Measurements from ENCODE around the gene ARMCX4. TPM values are rescaled to one million over a fixed set of nuclear protein-coding genes. Genes with fewer than 3 reads are reported as not detected.
A peak's percentile ranks its signal among the peaks of the same experiment; 100 is the strongest.

Gene ARMCX4
- total RNA-seq, 1 donor from 2014 or later = 19.4 TPM

DNA sequence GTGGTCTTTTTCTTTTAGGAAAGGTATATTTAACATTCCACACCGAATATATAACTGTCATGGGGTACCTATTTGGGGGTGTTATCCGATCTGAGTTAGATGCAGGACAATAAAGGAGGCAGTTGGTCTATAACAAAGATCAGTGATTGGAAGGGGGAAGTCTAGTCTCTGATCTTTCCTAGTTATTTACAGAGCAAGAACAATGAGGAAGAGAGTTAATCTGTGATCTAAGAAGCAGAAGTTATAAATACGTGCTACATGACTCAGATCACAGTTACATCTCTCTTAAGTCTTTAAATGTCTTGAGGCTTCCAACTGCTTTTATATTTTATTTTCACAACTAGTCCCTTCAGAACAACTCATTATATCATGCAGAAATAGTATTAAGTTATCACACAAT lies 33.2 kb upstream of the ARMCX4 start:
- TF ChIP-seq, protein P1, sequence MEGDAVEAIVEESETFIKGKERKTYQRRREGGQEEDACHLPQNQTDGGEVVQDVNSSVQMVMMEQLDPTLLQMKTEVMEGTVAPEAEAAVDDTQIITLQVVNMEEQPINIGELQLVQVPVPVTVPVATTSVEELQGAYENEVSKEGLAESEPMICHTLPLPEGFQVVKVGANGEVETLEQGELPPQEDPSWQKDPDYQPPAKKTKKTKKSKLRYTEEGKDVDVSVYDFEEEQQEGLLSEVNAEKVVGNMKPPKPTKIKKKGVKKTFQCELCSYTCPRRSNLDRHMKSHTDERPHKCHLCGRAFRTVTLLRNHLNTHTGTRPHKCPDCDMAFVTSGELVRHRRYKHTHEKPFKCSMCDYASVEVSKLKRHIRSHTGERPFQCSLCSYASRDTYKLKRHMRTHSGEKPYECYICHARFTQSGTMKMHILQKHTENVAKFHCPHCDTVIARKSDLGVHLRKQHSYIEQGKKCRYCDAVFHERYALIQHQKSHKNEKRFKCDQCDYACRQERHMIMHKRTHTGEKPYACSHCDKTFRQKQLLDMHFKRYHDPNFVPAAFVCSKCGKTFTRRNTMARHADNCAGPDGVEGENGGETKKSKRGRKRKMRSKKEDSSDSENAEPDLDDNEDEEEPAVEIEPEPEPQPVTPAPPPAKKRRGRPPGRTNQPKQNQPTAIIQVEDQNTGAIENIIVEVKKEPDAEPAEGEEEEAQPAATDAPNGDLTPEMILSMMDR (conservative IDR thresholded peaks at IDR 0.05) = no peak
- no peak overlapping the region for H3K27ac Mint-ChIP-seq
- H3K9me3 Mint-ChIP-seq = peaks cover 7% of the 10 kb centered on the region
- DNase-seq (ENCODE audit: extremely low spot score, unreplicated experiment) = no peak
- no peaks in the 10 kb centered on the region for H3K4me1 Mint-ChIP-seq (ENCODE audit: unreplicated experiment)
- no peak overlapping the region for H3K4me3 Mint-ChIP-seq
- no peaks in the 10 kb centered on the region for H3K27me3 Mint-ChIP-seq
- peaks cover 21% of the 10 kb centered on the region for H3K36me3 Mint-ChIP-seq

DNA sequence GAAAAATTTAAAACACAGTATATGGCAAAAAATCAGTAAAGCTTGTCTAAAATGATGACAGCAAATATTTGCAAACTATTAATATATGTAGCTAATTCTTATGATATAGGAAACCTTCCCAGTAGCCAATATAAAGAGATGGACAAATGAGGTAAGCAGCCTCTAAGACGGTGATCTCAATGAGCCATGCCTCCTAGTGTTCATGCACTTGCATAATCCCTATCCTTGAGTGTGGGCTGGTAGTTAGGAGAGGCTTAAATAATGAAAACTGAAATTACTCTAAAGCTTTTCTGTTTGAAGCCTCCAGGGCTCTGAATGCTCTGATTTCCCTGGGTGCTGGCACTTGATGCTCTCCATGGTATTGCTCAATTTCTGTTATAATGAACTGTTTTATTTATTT lies 24.6 kb upstream of the ARMCX4 start:
- Mint-ChIP-seq H3K36me3 (no peaks in the 10 kb centered on the region), H3K4me3 (no peak overlapping the region), H3K27me3 (no peaks in the 10 kb centered on the region), H3K27ac (no peak overlapping the region), H3K9me3 (no peaks in the 10 kb centered on the region), H3K4me1 (ENCODE audit: unreplicated experiment) (no peaks in the 10 kb centered on the region)
- TF ChIP-seq, protein P1 (conservative IDR thresholded peaks at IDR 0.05) = no peak
- DNase-seq (ENCODE audit: extremely low spot score, unreplicated experiment) = no peak

DNA sequence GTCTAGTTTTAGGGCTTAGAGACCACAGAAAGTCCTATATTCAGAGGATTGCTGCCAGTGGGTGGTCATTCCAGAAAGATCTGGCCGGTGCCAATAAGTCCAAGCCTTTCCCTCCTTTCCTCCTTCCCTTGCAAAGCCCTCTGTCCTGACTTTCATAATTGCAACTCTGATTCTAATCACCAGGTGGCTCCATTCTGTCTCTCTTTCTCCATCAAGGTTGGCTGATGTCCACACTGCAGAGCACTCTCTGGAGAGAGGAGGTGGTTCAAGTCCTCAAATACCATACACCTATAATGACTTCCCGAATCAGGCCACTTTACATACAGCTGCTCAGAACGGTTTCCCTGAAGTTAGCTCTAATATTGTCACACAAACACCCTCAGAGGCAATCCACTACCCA lies 22.4 kb upstream of the ARMCX4 start:
- TF ChIP-seq, protein P1 (conservative IDR thresholded peaks at IDR 0.05) = peak; percentile 28
- no peak overlapping the region for H3K4me3 Mint-ChIP-seq
- no peaks in the 10 kb centered on the region for H3K27me3 Mint-ChIP-seq
- H3K4me1 Mint-ChIP-seq (ENCODE audit: unreplicated experiment) = no peaks in the 10 kb centered on the region
- no peak overlapping the region for H3K27ac Mint-ChIP-seq
- H3K9me3 Mint-ChIP-seq = peaks cover 1% of the 10 kb centered on the region
- DNase-seq (ENCODE audit: extremely low spot score, unreplicated experiment) = no peak
- peaks cover 2% of the 10 kb centered on the region for H3K36me3 Mint-ChIP-seq

DNA sequence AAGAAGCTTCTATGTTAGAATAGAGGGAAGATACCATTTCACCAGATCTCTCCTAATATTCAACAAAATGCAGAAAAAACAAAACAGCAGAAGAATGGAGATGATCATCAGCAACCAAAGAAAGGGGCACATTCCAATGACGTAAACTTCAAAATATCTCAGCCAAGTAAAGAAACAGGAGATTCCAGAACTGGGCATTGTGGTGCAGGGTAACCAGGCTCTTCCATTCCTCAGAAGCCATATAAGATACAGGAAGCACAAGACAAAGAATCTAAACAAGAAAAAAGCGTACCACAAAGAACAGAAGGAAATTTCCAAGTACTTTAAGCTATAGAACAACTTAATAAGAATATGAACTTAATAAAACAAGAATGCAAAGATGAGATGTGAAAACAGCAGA lies 6.9 kb upstream of the ARMCX4 start:
- TF ChIP-seq, protein P1 (conservative IDR thresholded peaks at IDR 0.05) = no peak
- Mint-ChIP-seq H3K27ac (no peak overlapping the region), H3K4me3 (no peak overlapping the region), H3K27me3 (no peaks in the 10 kb centered on the region), H3K4me1 (ENCODE audit: unreplicated experiment) (no peaks in the 10 kb centered on the region), H3K36me3 (no peaks in the 10 kb centered on the region), H3K9me3 (no peaks in the 10 kb centered on the region)
- no peak for DNase-seq (ENCODE audit: extremely low spot score, unreplicated experiment)

DNA sequence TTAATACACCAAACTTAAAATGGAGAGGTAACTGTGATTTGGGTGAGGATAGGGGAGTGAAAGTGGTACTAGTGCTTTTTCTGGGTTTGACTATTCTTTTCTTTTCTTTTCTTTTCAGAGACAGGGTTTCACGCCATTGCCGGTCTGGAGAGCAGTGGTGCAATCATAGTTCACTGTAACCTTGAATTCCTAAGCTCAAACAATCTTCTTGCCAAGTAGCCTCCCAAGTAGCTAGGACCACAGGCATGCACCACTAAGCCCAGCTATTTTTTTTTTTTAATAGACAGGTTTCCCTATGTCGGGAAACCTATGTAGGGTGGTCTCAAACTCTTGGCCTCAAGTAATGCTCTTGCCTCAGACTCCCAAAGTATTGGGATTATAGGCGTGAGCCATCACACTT lies 3.0 kb upstream of the ARMCX4 start:
- TF ChIP-seq, protein P1 (conservative IDR thresholded peaks at IDR 0.05) = no peak
- H3K36me3 Mint-ChIP-seq = peaks cover 3% of the 10 kb centered on the region
- H3K9me3 Mint-ChIP-seq = no peaks in the 10 kb centered on the region
- H3K4me1 Mint-ChIP-seq (ENCODE audit: unreplicated experiment) = peaks cover 7% of the 10 kb centered on the region
- no peaks in the 10 kb centered on the region for H3K27me3 Mint-ChIP-seq
- H3K27ac Mint-ChIP-seq = no peak overlapping the region
- no peak overlapping the region for H3K4me3 Mint-ChIP-seq
- DNase-seq (ENCODE audit: extremely low spot score, unreplicated experiment) = no peak

DNA sequence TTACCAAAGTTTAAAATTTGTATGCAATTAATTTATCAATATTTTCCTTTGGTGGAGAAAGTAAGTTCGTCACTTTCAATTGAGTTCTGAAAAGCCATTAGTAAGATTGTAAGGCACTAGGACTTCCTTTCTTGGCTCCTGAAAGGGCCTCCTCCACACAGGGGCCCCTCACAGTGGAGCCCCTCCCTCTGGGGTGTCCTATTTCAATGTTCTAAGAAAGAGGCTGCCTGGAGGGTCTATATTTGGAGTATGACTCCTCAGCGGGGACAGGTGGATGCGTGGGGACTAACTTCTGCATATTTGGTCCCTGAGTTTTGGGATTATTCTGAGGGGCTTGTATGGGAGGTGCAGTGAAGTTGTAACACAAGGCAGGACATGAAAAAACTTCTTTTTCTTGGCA lies 1.6 kb upstream of the ARMCX4 start:
- Mint-ChIP-seq H3K27me3 (no peaks in the 10 kb centered on the region), H3K36me3 (peaks cover 10% of the 10 kb centered on the region), H3K27ac (no peak overlapping the region), H3K4me1 (ENCODE audit: unreplicated experiment) (peaks cover 7% of the 10 kb centered on the region), H3K4me3 (peak overlapping the region; percentile 65), H3K9me3 (no peaks in the 10 kb centered on the region)
- no peak for DNase-seq (ENCODE audit: extremely low spot score, unreplicated experiment)
- TF ChIP-seq, protein P1 (conservative IDR thresholded peaks at IDR 0.05) = no peak
